WTC11 (cell line): ENCODE results near the gene ARHGAP10. TPM values are rescaled to one million over a fixed set of nuclear protein-coding genes. Genes with fewer than 3 reads are reported as not detected.

ENCODE experiments used
- ATAC-seq: fragments of 200-7000 bp; cut with Tn5 transposase; 2 replicates; pipeline ENCODE4 v1.10.0; 2021; ENCODE audit warnings: mild to moderate bottlenecking, moderate library complexity
- CTCF ChIA-PET: fragments of 300-600 bp; sonication (Branson Sonifier 250); formaldehyde crosslinking; loops from one replicate; lab custom pipeline; 2021; ENCODE audit warnings: antibody characterized with exemption; lab: Charles Lee
- POLR2A ChIA-PET: fragments of 350-600 bp; sonication (Branson Sonifier 250); formaldehyde crosslinking; loops from one replicate; lab custom pipeline; 2021; ENCODE audit warnings: antibody characterized with exemption; lab: Charles Lee
- DNase-seq: peaks from one replicate; pipeline ENCODE4 v3.0.0; 2021; ENCODE audit warnings: low spot score
- H3K27ac Mint-ChIP-seq: 2 replicates; pipeline ENCODE4 v1.8.0; 2021; ENCODE audit warnings: mixed read lengths
- H3K27me3 Mint-ChIP-seq: 2 replicates; pipeline ENCODE4 v1.8.0; 2021; ENCODE audit warnings: low read depth, mild to moderate bottlenecking, moderate library complexity, mixed read lengths
- H3K36me3 Mint-ChIP-seq: 2 replicates; pipeline ENCODE4 v1.8.0; 2021; ENCODE audit warnings: mixed read lengths
- H3K4me1 Mint-ChIP-seq: 2 replicates; pipeline ENCODE4 v1.8.0; 2022; ENCODE audit warnings: mixed read lengths
- H3K4me3 Mint-ChIP-seq: 2 replicates; pipeline ENCODE4 v1.8.0; 2021; ENCODE audit warnings: mild to moderate bottlenecking, moderate library complexity, mixed read lengths
- H3K9me3 Mint-ChIP-seq: 2 replicates; pipeline ENCODE4 v1.8.0; 2021; ENCODE audit warnings: mixed read lengths
- ATF1 ChIP-seq: sonication (generic); formaldehyde crosslinking; IDR thresholded peaks from 2 replicates; pipeline ENCODE4 v1.8.1; 2023; ENCODE audit warnings: mild to moderate bottlenecking, moderate library complexity, missing genetic modification reagents
- FOXJ3 ChIP-seq: sonication (generic); formaldehyde crosslinking; IDR thresholded peaks from 2 replicates; pipeline ENCODE4 v1.9.0; 2021; ENCODE audit warnings: missing genetic modification reagents, mild to moderate bottlenecking, borderline replicate concordance
- SMAD4 ChIP-seq: sonication (generic); formaldehyde crosslinking; IDR thresholded peaks from 2 replicates; pipeline ENCODE4 v1.8.0; 2022; ENCODE audit warnings: mild to moderate bottlenecking, missing genetic modification reagents
- TEAD4 ChIP-seq: sonication (generic); formaldehyde crosslinking; IDR thresholded peaks from 2 replicates; pipeline ENCODE4 v1.8.0; 2022; ENCODE audit warnings: mild to moderate bottlenecking, missing genetic modification reagents
- ZNF263 ChIP-seq: sonication (generic); formaldehyde crosslinking; IDR thresholded peaks from 2 replicates; pipeline ENCODE4 v1.8.1; 2022; ENCODE audit warnings: low read depth, mild to moderate bottlenecking, moderate library complexity, missing genetic modification reagents
- ZNF423 ChIP-seq: fragments of 250-450 bp; sonication (Bioruptor Pico); IDR thresholded peaks from 2 replicates; pipeline ENCODE4 v2.1.2; 2022; ENCODE audit warnings: mild to moderate bottlenecking, moderate library complexity
- total RNA-seq: library from RNA; stranded (reverse); gene quantifications from 3 replicates; pipeline ENCODE4 v1.2.3, GENCODE V29; 2021
- TF ChIP-seq, protein P1 (sequence below): sonication (generic); formaldehyde crosslinking; IDR thresholded peaks from 2 replicates; pipeline ENCODE4 v1.8.1; 2023; ENCODE audit warnings: mild to moderate bottlenecking, missing genetic modification reagents, borderline replicate concordance
- TF ChIP-seq, protein P2 (sequence below): fragments of 250-450 bp; sonication (Bioruptor Pico); IDR thresholded peaks from 2 replicates; pipeline ENCODE4 v1.9.0; 2021; ENCODE audit warnings: moderate library complexity, mild to moderate bottlenecking, inconsistent platforms, borderline replicate concordance
- TF ChIP-seq, protein P3 (sequence below): sonication (generic); formaldehyde crosslinking; IDR thresholded peaks from 2 replicates; pipeline ENCODE4 v1.8.1; 2022; ENCODE audit warnings: low read depth, missing genetic modification reagents, borderline replicate concordance
- TF ChIP-seq, protein P4 (sequence below): fragments of 250-450 bp; sonication (Bioruptor Pico); IDR thresholded peaks from 2 replicates; pipeline ENCODE4 v2.1.2; 2022; ENCODE audit warnings: mild to moderate bottlenecking, moderate library complexity
- TF ChIP-seq, protein P5 (sequence below): sonication (generic); formaldehyde crosslinking; conservative IDR thresholded peaks from 2 replicates; pipeline ENCODE4 v1.8.1; 2022; ENCODE audit warnings: mild to moderate bottlenecking, missing genetic modification reagents
- TF ChIP-seq, protein P6 (sequence below): sonication (generic); formaldehyde crosslinking; IDR thresholded peaks from 2 replicates; pipeline ENCODE4 v1.8.1; 2022; ENCODE audit warnings: low read depth, mild to moderate bottlenecking, moderate library complexity, missing genetic modification reagents, borderline replicate concordance
- TF ChIP-seq, protein P7 (sequence below): fragments of 250-450 bp; sonication (Bioruptor Pico); IDR thresholded peaks from 2 replicates; pipeline ENCODE4 v1.8.0; 2021; ENCODE audit warnings: mild to moderate bottlenecking
- TF ChIP-seq, protein P8 (sequence below): sonication (generic); formaldehyde crosslinking; IDR thresholded peaks from 2 replicates; pipeline ENCODE4 v1.8.0; 2022; ENCODE audit warnings: missing genetic modification reagents
- TF ChIP-seq, protein P9 (sequence below): sonication (generic); formaldehyde crosslinking; IDR thresholded peaks from 2 replicates; pipeline ENCODE4 v1.8.1; 2023; ENCODE audit warnings: mild to moderate bottlenecking, moderate library complexity, missing genetic modification reagents
- TF ChIP-seq, protein P10 (sequence below): sonication (generic); formaldehyde crosslinking; conservative IDR thresholded peaks from 2 replicates; pipeline ENCODE4 v1.8.1; 2023; ENCODE audit warnings: mild to moderate bottlenecking, low read depth, missing genetic modification reagents, moderate library complexity
- TF ChIP-seq, protein P11 (sequence below): fragments of 250-450 bp; sonication (Bioruptor Pico); IDR thresholded peaks from 2 replicates; pipeline ENCODE4 v1.9.0; 2021; ENCODE audit warnings: mild to moderate bottlenecking

ARHGAP10 gene
- total RNA-seq, 1 experiment from 2014 or later, result 9.6 TPM

DNA sequence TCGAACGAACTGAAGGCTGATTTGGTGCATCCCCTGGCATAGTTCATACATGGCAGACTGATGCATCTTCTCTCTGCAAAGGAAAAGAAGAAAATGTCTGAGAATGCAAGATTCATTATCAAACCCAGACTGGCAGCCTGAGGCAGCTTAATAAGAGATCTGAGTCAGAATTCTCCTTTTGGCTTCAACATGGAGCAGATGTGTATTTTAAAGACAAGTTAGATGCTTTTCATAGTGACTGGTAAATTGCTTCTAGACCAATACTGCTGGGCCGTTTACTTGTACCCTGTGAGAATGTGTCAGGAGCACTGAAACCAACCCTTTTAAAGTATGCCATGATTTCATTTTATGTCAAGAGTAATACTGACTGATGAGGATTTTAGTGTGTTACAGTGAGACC, 388.3 kb downstream of the ARHGAP10 start:
- peaks cover 35% of the 10 kb centered on the region for H3K36me3 Mint-ChIP-seq
- no peak for ATAC-seq
- H3K27me3 Mint-ChIP-seq, result peaks cover 4% of the 10 kb centered on the region; the same call in 1 of the 2 replicates
- no peak overlapping the region for H3K4me3 Mint-ChIP-seq
- no peak overlapping the region for H3K27ac Mint-ChIP-seq
- ChIA-PET CTCF (no interaction called here), POLR2A (no interaction called here)
- DNase-seq, result no peak
- H3K9me3 Mint-ChIP-seq, result peaks cover 49% of the 10 kb centered on the region
- peaks cover 16% of the 10 kb centered on the region for H3K4me1 Mint-ChIP-seq
- TF ChIP-seq, protein P1, sequence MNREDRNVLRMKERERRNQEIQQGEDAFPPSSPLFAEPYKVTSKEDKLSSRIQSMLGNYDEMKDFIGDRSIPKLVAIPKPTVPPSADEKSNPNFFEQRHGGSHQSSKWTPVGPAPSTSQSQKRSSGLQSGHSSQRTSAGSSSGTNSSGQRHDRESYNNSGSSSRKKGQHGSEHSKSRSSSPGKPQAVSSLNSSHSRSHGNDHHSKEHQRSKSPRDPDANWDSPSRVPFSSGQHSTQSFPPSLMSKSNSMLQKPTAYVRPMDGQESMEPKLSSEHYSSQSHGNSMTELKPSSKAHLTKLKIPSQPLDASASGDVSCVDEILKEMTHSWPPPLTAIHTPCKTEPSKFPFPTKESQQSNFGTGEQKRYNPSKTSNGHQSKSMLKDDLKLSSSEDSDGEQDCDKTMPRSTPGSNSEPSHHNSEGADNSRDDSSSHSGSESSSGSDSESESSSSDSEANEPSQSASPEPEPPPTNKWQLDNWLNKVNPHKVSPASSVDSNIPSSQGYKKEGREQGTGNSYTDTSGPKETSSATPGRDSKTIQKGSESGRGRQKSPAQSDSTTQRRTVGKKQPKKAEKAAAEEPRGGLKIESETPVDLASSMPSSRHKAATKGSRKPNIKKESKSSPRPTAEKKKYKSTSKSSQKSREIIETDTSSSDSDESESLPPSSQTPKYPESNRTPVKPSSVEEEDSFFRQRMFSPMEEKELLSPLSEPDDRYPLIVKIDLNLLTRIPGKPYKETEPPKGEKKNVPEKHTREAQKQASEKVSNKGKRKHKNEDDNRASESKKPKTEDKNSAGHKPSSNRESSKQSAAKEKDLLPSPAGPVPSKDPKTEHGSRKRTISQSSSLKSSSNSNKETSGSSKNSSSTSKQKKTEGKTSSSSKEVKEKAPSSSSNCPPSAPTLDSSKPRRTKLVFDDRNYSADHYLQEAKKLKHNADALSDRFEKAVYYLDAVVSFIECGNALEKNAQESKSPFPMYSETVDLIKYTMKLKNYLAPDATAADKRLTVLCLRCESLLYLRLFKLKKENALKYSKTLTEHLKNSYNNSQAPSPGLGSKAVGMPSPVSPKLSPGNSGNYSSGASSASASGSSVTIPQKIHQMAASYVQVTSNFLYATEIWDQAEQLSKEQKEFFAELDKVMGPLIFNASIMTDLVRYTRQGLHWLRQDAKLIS (CRISPR knock-in tag), result no peak
- TF ChIP-seq, protein P2, sequence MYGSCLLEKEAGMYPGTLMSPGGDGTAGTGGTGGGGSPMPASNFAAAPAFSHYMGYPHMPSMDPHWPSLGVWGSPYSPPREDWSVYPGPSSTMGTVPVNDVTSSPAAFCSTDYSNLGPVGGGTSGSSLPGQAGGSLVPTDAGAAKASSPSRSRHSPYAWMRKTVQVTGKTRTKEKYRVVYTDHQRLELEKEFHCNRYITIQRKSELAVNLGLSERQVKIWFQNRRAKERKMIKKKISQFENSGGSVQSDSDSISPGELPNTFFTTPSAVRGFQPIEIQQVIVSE (CRISPR knock-in tag), result no peak
- TF ChIP-seq FOXJ3 (no peak), ATF1 (CRISPR knock-in tag) (no peak), ZNF423 (CRISPR knock-in tag) (no peak), TEAD4 (CRISPR knock-in tag) (no peak), ZNF263 (no peak), SMAD4 (CRISPR knock-in tag) (no peak)
- TF ChIP-seq, protein P3, sequence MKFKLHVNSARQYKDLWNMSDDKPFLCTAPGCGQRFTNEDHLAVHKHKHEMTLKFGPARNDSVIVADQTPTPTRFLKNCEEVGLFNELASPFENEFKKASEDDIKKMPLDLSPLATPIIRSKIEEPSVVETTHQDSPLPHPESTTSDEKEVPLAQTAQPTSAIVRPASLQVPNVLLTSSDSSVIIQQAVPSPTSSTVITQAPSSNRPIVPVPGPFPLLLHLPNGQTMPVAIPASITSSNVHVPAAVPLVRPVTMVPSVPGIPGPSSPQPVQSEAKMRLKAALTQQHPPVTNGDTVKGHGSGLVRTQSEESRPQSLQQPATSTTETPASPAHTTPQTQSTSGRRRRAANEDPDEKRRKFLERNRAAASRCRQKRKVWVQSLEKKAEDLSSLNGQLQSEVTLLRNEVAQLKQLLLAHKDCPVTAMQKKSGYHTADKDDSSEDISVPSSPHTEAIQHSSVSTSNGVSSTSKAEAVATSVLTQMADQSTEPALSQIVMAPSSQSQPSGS, result no peak
- TF ChIP-seq, protein P4, sequence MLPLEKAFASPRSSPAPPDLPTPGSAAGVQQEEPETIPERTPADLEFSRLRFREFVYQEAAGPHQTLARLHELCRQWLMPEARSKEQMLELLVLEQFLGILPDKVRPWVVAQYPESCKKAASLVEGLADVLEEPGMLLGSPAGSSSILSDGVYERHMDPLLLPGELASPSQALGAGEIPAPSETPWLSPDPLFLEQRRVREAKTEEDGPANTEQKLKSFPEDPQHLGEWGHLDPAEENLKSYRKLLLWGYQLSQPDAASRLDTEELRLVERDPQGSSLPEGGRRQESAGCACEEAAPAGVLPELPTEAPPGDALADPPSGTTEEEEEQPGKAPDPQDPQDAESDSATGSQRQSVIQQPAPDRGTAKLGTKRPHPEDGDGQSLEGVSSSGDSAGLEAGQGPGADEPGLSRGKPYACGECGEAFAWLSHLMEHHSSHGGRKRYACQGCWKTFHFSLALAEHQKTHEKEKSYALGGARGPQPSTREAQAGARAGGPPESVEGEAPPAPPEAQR (CRISPR knock-in tag), result no peak
- TF ChIP-seq, protein P5, sequence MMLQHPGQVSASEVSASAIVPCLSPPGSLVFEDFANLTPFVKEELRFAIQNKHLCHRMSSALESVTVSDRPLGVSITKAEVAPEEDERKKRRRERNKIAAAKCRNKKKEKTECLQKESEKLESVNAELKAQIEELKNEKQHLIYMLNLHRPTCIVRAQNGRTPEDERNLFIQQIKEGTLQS (CRISPR knock-in tag), result no peak
- TF ChIP-seq, protein P6, sequence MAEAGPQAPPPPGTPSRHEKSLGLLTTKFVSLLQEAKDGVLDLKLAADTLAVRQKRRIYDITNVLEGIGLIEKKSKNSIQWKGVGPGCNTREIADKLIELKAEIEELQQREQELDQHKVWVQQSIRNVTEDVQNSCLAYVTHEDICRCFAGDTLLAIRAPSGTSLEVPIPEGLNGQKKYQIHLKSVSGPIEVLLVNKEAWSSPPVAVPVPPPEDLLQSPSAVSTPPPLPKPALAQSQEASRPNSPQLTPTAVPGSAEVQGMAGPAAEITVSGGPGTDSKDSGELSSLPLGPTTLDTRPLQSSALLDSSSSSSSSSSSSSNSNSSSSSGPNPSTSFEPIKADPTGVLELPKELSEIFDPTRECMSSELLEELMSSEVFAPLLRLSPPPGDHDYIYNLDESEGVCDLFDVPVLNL (CRISPR knock-in tag), result no peak
- TF ChIP-seq, protein P7, sequence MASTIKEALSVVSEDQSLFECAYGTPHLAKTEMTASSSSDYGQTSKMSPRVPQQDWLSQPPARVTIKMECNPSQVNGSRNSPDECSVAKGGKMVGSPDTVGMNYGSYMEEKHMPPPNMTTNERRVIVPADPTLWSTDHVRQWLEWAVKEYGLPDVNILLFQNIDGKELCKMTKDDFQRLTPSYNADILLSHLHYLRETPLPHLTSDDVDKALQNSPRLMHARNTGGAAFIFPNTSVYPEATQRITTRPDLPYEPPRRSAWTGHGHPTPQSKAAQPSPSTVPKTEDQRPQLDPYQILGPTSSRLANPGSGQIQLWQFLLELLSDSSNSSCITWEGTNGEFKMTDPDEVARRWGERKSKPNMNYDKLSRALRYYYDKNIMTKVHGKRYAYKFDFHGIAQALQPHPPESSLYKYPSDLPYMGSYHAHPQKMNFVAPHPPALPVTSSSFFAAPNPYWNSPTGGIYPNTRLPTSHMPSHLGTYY, result no peak
- TF ChIP-seq, protein P8, sequence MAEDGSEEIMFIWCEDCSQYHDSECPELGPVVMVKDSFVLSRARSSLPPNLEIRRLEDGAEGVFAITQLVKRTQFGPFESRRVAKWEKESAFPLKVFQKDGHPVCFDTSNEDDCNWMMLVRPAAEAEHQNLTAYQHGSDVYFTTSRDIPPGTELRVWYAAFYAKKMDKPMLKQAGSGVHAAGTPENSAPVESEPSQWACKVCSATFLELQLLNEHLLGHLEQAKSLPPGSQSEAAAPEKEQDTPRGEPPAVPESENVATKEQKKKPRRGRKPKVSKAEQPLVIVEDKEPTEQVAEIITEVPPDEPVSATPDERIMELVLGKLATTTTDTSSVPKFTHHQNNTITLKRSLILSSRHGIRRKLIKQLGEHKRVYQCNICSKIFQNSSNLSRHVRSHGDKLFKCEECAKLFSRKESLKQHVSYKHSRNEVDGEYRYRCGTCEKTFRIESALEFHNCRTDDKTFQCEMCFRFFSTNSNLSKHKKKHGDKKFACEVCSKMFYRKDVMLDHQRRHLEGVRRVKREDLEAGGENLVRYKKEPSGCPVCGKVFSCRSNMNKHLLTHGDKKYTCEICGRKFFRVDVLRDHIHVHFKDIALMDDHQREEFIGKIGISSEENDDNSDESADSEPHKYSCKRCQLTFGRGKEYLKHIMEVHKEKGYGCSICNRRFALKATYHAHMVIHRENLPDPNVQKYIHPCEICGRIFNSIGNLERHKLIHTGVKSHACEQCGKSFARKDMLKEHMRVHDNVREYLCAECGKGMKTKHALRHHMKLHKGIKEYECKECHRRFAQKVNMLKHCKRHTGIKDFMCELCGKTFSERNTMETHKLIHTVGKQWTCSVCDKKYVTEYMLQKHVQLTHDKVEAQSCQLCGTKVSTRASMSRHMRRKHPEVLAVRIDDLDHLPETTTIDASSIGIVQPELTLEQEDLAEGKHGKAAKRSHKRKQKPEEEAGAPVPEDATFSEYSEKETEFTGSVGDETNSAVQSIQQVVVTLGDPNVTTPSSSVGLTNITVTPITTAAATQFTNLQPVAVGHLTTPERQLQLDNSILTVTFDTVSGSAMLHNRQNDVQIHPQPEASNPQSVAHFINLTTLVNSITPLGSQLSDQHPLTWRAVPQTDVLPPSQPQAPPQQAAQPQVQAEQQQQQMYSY, result no peak
- TF ChIP-seq, protein P9, sequence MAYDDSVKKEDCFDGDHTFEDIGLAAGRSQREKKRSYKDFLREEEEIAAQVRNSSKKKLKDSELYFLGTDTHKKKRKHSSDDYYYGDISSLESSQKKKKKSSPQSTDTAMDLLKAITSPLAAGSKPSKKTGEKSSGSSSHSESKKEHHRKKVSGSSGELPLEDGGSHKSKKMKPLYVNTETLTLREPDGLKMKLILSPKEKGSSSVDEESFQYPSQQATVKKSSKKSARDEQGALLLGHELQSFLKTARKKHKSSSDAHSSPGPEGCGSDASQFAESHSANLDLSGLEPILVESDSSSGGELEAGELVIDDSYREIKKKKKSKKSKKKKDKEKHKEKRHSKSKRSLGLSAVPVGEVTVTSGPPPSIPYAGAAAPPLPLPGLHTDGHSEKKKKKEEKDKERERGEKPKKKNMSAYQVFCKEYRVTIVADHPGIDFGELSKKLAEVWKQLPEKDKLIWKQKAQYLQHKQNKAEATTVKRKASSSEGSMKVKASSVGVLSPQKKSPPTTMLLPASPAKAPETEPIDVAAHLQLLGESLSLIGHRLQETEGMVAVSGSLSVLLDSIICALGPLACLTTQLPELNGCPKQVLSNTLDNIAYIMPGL (CRISPR knock-in tag), result no peak
- TF ChIP-seq, protein P10, sequence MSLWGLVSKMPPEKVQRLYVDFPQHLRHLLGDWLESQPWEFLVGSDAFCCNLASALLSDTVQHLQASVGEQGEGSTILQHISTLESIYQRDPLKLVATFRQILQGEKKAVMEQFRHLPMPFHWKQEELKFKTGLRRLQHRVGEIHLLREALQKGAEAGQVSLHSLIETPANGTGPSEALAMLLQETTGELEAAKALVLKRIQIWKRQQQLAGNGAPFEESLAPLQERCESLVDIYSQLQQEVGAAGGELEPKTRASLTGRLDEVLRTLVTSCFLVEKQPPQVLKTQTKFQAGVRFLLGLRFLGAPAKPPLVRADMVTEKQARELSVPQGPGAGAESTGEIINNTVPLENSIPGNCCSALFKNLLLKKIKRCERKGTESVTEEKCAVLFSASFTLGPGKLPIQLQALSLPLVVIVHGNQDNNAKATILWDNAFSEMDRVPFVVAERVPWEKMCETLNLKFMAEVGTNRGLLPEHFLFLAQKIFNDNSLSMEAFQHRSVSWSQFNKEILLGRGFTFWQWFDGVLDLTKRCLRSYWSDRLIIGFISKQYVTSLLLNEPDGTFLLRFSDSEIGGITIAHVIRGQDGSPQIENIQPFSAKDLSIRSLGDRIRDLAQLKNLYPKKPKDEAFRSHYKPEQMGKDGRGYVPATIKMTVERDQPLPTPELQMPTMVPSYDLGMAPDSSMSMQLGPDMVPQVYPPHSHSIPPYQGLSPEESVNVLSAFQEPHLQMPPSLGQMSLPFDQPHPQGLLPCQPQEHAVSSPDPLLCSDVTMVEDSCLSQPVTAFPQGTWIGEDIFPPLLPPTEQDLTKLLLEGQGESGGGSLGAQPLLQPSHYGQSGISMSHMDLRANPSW (CRISPR knock-in tag), result no peak
- TF ChIP-seq, protein P11, sequence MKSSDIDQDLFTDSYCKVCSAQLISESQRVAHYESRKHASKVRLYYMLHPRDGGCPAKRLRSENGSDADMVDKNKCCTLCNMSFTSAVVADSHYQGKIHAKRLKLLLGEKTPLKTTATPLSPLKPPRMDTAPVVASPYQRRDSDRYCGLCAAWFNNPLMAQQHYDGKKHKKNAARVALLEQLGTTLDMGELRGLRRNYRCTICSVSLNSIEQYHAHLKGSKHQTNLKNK (CRISPR knock-in tag), result no peak
